ENCODE data around the gene FOLH1. TPM values are rescaled to one million over a fixed set of nuclear protein-coding genes. Genes with fewer than 3 reads are reported as not detected.
"Not testable (repeated sequence)": the region's sequence is repeated elsewhere in the genome, so short reads cannot be mapped to it uniquely, and the experiment has no call there.

FOLH1 gene
- total RNA-seq, 1 donor, result not detected

- no peak for DNase-seq (ENCODE audit: low read depth)
- H3K4me3 ChIP-seq (ENCODE audit: low read depth, low read length), result no peak overlapping the region
- TF ChIP-seq, protein P1, sequence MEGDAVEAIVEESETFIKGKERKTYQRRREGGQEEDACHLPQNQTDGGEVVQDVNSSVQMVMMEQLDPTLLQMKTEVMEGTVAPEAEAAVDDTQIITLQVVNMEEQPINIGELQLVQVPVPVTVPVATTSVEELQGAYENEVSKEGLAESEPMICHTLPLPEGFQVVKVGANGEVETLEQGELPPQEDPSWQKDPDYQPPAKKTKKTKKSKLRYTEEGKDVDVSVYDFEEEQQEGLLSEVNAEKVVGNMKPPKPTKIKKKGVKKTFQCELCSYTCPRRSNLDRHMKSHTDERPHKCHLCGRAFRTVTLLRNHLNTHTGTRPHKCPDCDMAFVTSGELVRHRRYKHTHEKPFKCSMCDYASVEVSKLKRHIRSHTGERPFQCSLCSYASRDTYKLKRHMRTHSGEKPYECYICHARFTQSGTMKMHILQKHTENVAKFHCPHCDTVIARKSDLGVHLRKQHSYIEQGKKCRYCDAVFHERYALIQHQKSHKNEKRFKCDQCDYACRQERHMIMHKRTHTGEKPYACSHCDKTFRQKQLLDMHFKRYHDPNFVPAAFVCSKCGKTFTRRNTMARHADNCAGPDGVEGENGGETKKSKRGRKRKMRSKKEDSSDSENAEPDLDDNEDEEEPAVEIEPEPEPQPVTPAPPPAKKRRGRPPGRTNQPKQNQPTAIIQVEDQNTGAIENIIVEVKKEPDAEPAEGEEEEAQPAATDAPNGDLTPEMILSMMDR (IDR thresholded peaks at IDR 0.05; ENCODE audit: insufficient read depth, low read length), result no peak
Measured at GRCh38 chr11:49151211-49151610, 57.2 kb downstream of the FOLH1 start.

GRCh38 chr11:49102356-49102755 lies 106.0 kb downstream of the FOLH1 start:
- not testable (repeated sequence) for DNase-seq (ENCODE audit: low read depth); H3K4me3 ChIP-seq (ENCODE audit: low read depth, low read length)

Other genes with a start within 250 kb of the FOLH1 start
- gene TRIM51G, start 224.7 kb downstream of the FOLH1 start, total RNA-seq (ENCODE audit: low replicate concordance), result not detected in 2 replicates
- gene TRIM49B, start 179.8 kb downstream of the FOLH1 start, total RNA-seq (ENCODE audit: low replicate concordance), result not detected in 2 replicates
- not detected in 2 replicates for gene TRIM64C, start 149.5 kb downstream of the FOLH1 start, total RNA-seq (ENCODE audit: low replicate concordance)

Measured in fibroblast of the aortic adventitia (primary cell).